Astrocyte (in vitro differentiated cells and primary cell): ENCODE measurements around the gene ITGB3.

Source experiments
- EZH2 ChIP-seq: IDR thresholded peaks from 2 replicates; pipeline ENCODE4 v1.6.1; 2012; ENCODE audit warnings: mild to moderate bottlenecking, low read length, inconsistent platforms; ENCODE audit not compliant: insufficient read depth
- TF ChIP-seq, protein P1 (sequence below): IDR thresholded peaks from 2 replicates; pipeline ENCODE4 v1.5.1; 2011; ENCODE audit warnings: low read depth, mild to moderate bottlenecking, inconsistent platforms, low read length, moderate library complexity; ENCODE audit not compliant: insufficient read depth

GRCh38 chr17:47301831-47302230, 48.2 kb downstream of the ITGB3 start:
- TF ChIP-seq, protein P1, sequence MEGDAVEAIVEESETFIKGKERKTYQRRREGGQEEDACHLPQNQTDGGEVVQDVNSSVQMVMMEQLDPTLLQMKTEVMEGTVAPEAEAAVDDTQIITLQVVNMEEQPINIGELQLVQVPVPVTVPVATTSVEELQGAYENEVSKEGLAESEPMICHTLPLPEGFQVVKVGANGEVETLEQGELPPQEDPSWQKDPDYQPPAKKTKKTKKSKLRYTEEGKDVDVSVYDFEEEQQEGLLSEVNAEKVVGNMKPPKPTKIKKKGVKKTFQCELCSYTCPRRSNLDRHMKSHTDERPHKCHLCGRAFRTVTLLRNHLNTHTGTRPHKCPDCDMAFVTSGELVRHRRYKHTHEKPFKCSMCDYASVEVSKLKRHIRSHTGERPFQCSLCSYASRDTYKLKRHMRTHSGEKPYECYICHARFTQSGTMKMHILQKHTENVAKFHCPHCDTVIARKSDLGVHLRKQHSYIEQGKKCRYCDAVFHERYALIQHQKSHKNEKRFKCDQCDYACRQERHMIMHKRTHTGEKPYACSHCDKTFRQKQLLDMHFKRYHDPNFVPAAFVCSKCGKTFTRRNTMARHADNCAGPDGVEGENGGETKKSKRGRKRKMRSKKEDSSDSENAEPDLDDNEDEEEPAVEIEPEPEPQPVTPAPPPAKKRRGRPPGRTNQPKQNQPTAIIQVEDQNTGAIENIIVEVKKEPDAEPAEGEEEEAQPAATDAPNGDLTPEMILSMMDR: no peak
- no peak for TF ChIP-seq EZH2
